SU-DHL-6 (cell line): ENCODE data around the gene WFDC11.
"Not testable (repeated sequence)": the region's sequence is repeated elsewhere in the genome, so short reads cannot be mapped to it uniquely, and the experiment has no call there.

Experiments
- EZH2phosphoT487 ChIP-seq: fragments of 200-600 bp; sonication (generic), shearing (Covaris generic); conservative IDR thresholded peaks from 2 replicates; pipeline ENCODE4 v1.6.1; 2018; ENCODE audit warnings: mild to moderate bottlenecking, antibody characterized with exemption, low read length, moderate library complexity, mixed read lengths
- TF ChIP-seq, protein P1 (sequence below): fragments of 200-600 bp; sonication (generic); IDR thresholded peaks from one replicate; pipeline ENCODE4 v1.5.1; 2017; ENCODE audit warnings: antibody characterized with exemption, mild to moderate bottlenecking, low read length, moderate library complexity; ENCODE audit not compliant: insufficient read depth, poor library complexity, severe bottlenecking

DNA sequence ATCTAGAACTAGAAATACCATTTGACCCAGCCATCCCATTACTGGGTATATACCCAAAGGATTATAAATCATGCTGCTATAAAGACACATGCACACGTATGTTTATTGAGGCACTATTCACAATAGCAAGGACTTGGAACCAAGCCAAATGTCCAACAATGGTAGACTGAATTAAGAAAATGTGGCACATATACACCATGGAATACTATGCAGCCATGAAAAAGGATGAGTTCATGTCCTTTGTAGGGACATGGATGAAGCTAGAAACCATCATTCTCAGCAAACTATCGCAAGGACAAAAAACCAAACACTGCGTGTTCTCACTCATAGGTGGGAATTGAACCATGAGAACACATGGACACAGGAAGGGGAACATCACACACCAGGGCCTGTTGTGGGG is 13.0 kb downstream of the WFDC11 start:
- TF ChIP-seq, protein P1, sequence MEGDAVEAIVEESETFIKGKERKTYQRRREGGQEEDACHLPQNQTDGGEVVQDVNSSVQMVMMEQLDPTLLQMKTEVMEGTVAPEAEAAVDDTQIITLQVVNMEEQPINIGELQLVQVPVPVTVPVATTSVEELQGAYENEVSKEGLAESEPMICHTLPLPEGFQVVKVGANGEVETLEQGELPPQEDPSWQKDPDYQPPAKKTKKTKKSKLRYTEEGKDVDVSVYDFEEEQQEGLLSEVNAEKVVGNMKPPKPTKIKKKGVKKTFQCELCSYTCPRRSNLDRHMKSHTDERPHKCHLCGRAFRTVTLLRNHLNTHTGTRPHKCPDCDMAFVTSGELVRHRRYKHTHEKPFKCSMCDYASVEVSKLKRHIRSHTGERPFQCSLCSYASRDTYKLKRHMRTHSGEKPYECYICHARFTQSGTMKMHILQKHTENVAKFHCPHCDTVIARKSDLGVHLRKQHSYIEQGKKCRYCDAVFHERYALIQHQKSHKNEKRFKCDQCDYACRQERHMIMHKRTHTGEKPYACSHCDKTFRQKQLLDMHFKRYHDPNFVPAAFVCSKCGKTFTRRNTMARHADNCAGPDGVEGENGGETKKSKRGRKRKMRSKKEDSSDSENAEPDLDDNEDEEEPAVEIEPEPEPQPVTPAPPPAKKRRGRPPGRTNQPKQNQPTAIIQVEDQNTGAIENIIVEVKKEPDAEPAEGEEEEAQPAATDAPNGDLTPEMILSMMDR: not testable (repeated sequence)
- not testable (repeated sequence) for TF ChIP-seq EZH2phosphoT487
